GM23248 (cell line): ENCODE data around the gene ROS1.

Experiments used
- EZH2 ChIP-seq: fragments of 200-600 bp; sonication (generic); IDR thresholded peaks from 2 replicates; pipeline ENCODE4 v1.6.1; 2018; ENCODE audit warnings: antibody characterized with exemption, mild to moderate bottlenecking; ENCODE audit not compliant: insufficient read depth, poor library complexity, severe bottlenecking
- EZH2phosphoT487 ChIP-seq: fragments of 200-600 bp; sonication (generic); IDR thresholded peaks from 2 replicates; pipeline ENCODE4 v1.6.1; 2018; ENCODE audit warnings: antibody characterized with exemption, moderate library complexity, mild to moderate bottlenecking, low read depth; ENCODE audit not compliant: insufficient read depth

DNA sequence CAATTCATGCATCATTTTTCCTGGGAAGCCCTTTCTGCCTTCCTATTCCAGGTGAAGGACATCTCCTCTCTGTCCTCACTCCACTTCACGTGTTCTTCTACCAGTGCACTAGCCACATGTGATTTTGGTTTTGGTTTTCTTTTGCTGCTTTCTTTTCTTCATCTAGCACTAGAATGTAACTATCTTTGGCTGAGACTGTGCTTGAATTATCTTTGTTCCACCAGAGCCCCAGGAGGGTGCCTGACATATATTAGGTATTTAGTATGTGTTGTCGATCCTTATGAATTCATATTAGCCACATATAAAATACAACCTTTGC lies 80.5 kb downstream of the ROS1 start:
- no peak for TF ChIP-seq EZH2
- TF ChIP-seq EZH2phosphoT487 = no peak
